Hepatocyte (in vitro differentiated cells): ENCODE results near the gene RREB1. TPM values are rescaled to one million over a fixed set of nuclear protein-coding genes. Genes with fewer than 3 reads are reported as not detected.

Source experiments
- DNase-seq: peaks from one replicate; pipeline ENCODE4 v3.0.0-alpha.2; 2016; ENCODE audit warnings: low spot score
- H2AFZ ChIP-seq: fragments of 200-600 bp; sonication (generic); 2 replicates; pipeline ENCODE4 v1.6.0; 2016; ENCODE audit warnings: antibody characterized with exemption, mild to moderate bottlenecking
- H3K27ac ChIP-seq: fragments of 200-600 bp; sonication (generic); 2 replicates; pipeline ENCODE4 v1.5.1; 2016; ENCODE audit warnings: mild to moderate bottlenecking
- H3K27me3 ChIP-seq: fragments of 200-600 bp; sonication (generic); 2 replicates; pipeline ENCODE4 v1.6.1; 2016
- H3K36me3 ChIP-seq: fragments of 200-600 bp; sonication (generic); replicated peaks from 2 replicates; pipeline ENCODE4 v1.5.1; 2016; ENCODE audit warnings: low read depth; ENCODE audit not compliant: insufficient read depth
- H3K4me1 ChIP-seq: fragments of 200-600 bp; sonication (generic); 2 replicates; pipeline ENCODE4 v1.5.1; 2016; ENCODE audit warnings: mild to moderate bottlenecking, moderate library complexity; ENCODE audit not compliant: insufficient read depth
- H3K4me2 ChIP-seq: fragments of 200-600 bp; sonication (generic); 2 replicates; pipeline ENCODE4 v1.6.0; 2016
- H3K4me3 ChIP-seq: fragments of 200-600 bp; sonication (generic); 2 replicates; pipeline ENCODE4 v1.5.1; 2016; ENCODE audit warnings: mild to moderate bottlenecking
- H3K79me2 ChIP-seq: fragments of 200-600 bp; sonication (generic); 2 replicates; pipeline ENCODE4 v1.6.0; 2017; ENCODE audit warnings: mild to moderate bottlenecking
- H3K9me2 ChIP-seq: fragments of 200-600 bp; sonication (generic); replicated peaks from 2 replicates; pipeline ENCODE4 v1.6.0; 2017; ENCODE audit warnings: mild to moderate bottlenecking; ENCODE audit not compliant: insufficient read depth
- H3K9me3 ChIP-seq: fragments of 200-600 bp; sonication (generic); 2 replicates; pipeline ENCODE4 v1.5.1; 2016; ENCODE audit warnings: low read depth, mild to moderate bottlenecking
- H4K20me1 ChIP-seq: fragments of 200-600 bp; sonication (generic); 2 replicates; pipeline ENCODE4 v1.6.0; 2016; ENCODE audit warnings: mild to moderate bottlenecking; ENCODE audit not compliant: insufficient read depth, poor library complexity, severe bottlenecking
- CTCF ChIP-seq: fragments of 200-600 bp; sonication (generic); IDR thresholded peaks from 2 replicates; pipeline ENCODE4 v1.5.1; 2016; ENCODE audit warnings: antibody characterized with exemption, mild to moderate bottlenecking; ENCODE audit not compliant: poor library complexity
- EZH2 ChIP-seq: fragments of 200-600 bp; sonication (generic); IDR thresholded peaks from 2 replicates; pipeline ENCODE4 v1.6.1; 2016; ENCODE audit warnings: antibody characterized with exemption, mild to moderate bottlenecking, borderline replicate concordance
- EZH2phosphoT487 ChIP-seq: fragments of 200-600 bp; sonication (generic); IDR thresholded peaks from one replicate; pipeline ENCODE4 v1.6.1; 2018; ENCODE audit warnings: antibody characterized with exemption, mild to moderate bottlenecking, low read depth, moderate library complexity; ENCODE audit not compliant: unreplicated experiment, severe bottlenecking
- WGBS: methylation state at CpG from one replicate; pipeline ENCODE4 v1.1.6; 2016; ENCODE audit warnings: low lambda C conversion rate; ENCODE audit errors: missing lambda C conversion rate; 5-methylcytosine and 5-hydroxymethylcytosine counted together
- polyA plus RNA-seq: library from polyadenylated mRNA; unstranded; fragments of >200 nt; fragmentation: Nextera tagmentation; extraction: Ambion mirVana; gene quantifications from 2 replicates; pipeline ENCODE4 v1.2.1, GENCODE V29; 2016
- total RNA-seq: library from RNA; depleted of rRNA; stranded (reverse); fragments of >200 nt; gene quantifications from 2 replicates; pipeline ENCODE4 v1.2.3, GENCODE V29; 2014

Gene RREB1
- total and polyA plus RNA-seq, 2 experiments from 2014 or later = 15.2 to 28.7 TPM

- no peaks in the 10 kb centered on the region for H4K20me1 ChIP-seq
Measured at GRCh38 chr6:7215131-7215530, 107.4 kb downstream of the RREB1 start.

GRCh38 chr6:7215798-7216231, 108.1 kb downstream of the RREB1 start:
- Histone ChIP-seq H2AFZ (no peak overlapping the region), H4K20me1 (no peaks in the 10 kb centered on the region), H3K4me1 (no peaks in the 10 kb centered on the region), H3K27me3 (no peaks in the 10 kb centered on the region), H3K27ac (no peak overlapping the region), H3K36me3 (no peaks in the 10 kb centered on the region), H3K79me2 (peaks cover 6% of the 10 kb centered on the region), H3K4me2 (no peak overlapping the region), H3K4me3 (no peak overlapping the region), H3K9me2 (no peaks in the 10 kb centered on the region), H3K9me3 (no peaks in the 10 kb centered on the region)
- no peak for DNase-seq
- WGBS = 89% methylated on average over 10 of the region's 10 CpGs
- no peak for TF ChIP-seq CTCF
- no peak for TF ChIP-seq EZH2phosphoT487
- no peak for TF ChIP-seq EZH2

More at GRCh38 chr6:7215131-7215530, 107.4 kb downstream of the RREB1 start:
- Histone ChIP-seq H3K9me2 (no peaks in the 10 kb centered on the region), H3K4me2 (no peak overlapping the region), H3K27ac (no peak overlapping the region), H3K79me2 (peaks cover 6% of the 10 kb centered on the region), H3K4me1 (no peaks in the 10 kb centered on the region), H3K27me3 (no peaks in the 10 kb centered on the region), H3K36me3 (no peaks in the 10 kb centered on the region), H2AFZ (no peak overlapping the region), H3K4me3 (no peak overlapping the region), H3K9me3 (no peaks in the 10 kb centered on the region)
- DNase-seq = no peak
- 82% methylated on average over 8 of the region's 8 CpGs for WGBS
- TF ChIP-seq EZH2 = no peak
- TF ChIP-seq CTCF = no peak
- TF ChIP-seq EZH2phosphoT487 = no peak

GRCh38 chr6:7216941-7217621, 109.3 kb downstream of the RREB1 start:
- Histone ChIP-seq H3K4me2 (no peak overlapping the region), H3K36me3 (no peaks in the 10 kb centered on the region), H3K79me2 (peaks cover 3% of the 10 kb centered on the region), H3K27ac (no peak overlapping the region), H2AFZ (no peak overlapping the region), H3K27me3 (no peaks in the 10 kb centered on the region), H3K9me3 (no peaks in the 10 kb centered on the region), H3K4me1 (no peaks in the 10 kb centered on the region), H3K9me2 (no peaks in the 10 kb centered on the region), H4K20me1 (no peaks in the 10 kb centered on the region), H3K4me3 (no peak overlapping the region)
- WGBS = 89% methylated on average over 17 of the region's 17 CpGs
- TF ChIP-seq CTCF (no peak), EZH2phosphoT487 (no peak), EZH2 (no peak)
- no peak for DNase-seq
